GM21825 (cell line): Measurements from ENCODE around the gene ARHGEF40.
A peak's percentile ranks its signal among the peaks of the same experiment; 100 is the strongest.

Experiments
- ATAC-seq: cut with Tn5 transposase; IDR thresholded peaks from one replicate; pipeline ENCODE4 v1.9.1; 2021; ENCODE audit warnings: mild to moderate bottlenecking, moderate library complexity; ENCODE audit not compliant: unreplicated experiment

Gene ARHGEF40

DNA sequence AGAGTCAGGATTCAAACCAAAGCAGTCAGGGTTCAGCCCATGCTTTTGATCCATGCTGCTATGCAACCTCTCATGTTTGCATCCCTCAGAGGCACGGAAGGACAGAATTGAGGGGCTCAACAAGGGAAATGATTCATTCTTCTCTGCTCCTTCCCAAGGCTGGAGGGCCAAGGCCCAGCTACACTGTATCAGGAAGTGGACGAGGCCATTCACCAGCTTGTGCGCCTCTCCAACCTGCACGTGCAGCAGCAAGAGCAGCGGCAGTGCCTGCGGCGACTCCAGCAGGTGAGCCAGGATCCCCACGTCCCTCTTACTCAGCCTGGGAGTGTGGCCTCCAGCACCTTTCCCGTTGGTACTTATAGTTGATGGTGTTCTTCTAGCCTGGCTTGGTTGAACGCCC, 8.6 kb downstream of the ARHGEF40 start:
- ATAC-seq, result no peak

DNA sequence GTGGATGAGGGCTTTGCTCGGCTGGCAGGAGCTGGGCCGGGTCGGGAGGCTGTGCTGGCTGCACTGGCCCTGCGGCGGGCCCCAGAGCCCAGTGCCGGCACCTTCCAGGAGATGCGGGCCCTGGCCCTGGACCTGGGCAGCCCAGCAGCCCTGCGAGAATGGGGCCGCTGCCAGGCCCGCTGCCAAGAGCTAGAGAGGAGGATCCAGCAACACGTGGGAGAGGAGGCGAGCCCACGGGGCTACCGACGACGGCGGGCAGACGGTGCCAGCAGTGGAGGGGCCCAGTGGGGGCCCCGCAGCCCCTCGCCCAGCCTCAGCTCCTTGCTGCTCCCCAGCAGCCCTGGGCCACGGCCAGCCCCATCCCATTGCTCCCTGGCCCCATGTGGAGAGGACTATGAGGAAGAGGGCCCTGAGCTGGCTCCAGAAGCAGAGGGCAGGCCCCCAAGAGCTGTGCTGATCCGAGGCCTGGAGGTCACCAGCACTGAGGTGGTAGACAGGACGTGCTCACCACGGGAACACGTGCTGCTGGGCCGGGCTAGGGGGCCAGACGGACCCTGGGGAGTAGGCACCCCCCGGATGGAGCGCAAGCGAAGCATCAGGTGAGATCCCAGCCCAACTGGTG, 11.5 kb downstream of the ARHGEF40 start:
- no peak for ATAC-seq

DNA sequence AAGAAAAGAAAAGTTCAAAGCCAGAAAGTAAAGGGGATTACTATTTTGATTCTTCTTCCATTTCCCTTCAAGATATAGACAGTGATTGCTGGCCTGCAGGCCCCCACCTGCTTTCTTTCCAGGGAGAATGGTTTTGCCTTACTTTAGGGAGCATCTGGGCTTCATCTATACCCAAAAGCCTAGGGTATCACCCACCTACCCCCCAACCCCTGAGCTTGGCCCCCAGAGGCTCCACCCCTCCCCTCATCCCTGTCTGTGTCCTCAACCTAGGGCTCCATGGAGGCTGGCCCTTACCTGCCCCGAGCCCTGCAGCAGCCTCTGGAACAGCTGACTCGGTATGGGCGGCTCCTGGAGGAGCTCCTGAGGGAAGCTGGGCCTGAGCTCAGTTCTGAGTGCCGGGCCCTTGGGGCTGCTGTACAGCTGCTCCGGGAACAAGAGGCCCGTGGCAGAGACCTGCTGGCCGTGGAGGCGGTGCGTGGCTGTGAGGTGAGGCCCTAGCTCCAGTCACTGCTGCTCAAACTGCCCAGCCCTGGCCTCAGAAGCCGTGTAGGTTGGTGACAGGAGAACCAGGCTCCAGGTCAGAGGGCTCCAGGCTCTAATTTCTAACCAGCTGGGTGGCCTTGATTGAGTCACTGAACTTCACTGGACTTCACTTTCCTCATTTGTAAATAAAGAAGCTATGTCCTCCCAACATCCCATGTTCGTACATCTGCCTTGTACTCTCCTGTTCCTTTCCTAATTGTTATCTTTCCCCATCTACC, 13.6 kb downstream of the ARHGEF40 start:
- no peak for ATAC-seq

DNA sequence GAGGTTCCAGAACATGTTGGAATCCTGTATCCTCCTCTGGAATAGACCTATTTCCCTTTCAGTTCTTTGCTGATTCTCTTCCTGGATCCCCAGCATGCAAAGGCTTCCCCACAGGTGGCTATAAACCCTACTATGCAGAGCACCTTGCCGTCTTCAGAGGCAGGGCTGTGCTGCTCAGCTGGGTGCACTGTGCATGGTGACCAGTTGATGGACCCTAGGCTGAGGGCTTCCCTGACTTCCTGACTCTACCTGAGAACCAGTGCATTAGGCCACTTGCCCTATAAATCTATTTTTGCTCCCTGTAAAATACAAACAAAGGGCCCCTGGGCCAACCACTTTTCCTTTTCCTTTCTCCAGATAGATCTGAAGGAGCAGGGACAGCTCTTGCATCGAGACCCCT, 14.3 kb downstream of the ARHGEF40 start:
- no peak for ATAC-seq

DNA sequence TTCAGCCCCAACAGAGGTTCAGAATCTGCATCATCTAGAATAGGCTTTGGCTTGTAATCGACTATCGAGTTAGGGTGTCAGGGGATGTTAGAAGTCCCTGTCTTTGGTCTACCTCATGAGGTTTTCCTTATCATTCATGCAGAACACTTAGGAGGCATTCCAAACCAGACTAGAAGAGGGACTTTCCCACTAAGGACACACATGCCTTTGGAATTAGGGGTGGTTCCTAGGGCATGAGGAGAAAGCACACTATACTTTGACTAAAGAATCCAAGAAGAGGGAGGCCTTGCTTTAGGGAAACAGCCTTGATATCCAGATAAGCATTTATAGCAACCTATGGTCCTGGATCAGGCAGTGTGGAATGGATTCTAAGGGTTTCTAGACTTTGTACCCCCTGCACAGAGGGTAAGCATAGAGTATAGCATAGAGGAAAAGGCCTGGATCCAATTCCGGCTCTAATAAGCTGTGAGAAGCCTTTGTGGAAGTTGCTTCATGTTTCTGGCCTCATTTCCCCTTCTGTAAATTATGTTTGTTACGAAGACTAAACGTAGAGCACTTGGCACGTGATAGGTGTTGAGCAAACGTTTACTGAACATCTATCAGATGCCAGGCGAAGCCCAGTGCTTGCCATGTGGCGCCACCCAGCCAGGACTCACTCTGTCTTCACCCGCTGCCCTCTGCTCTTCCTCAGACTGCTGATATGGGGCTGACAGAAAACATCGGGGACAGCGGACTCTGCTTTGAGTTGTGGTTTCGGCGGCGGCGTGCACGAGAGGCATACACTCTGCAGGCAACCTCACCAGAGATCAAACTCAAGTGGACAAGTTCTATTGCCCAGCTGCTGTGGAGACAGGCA, 15.1 kb downstream of the ARHGEF40 start:
- ATAC-seq, result no peak

DNA sequence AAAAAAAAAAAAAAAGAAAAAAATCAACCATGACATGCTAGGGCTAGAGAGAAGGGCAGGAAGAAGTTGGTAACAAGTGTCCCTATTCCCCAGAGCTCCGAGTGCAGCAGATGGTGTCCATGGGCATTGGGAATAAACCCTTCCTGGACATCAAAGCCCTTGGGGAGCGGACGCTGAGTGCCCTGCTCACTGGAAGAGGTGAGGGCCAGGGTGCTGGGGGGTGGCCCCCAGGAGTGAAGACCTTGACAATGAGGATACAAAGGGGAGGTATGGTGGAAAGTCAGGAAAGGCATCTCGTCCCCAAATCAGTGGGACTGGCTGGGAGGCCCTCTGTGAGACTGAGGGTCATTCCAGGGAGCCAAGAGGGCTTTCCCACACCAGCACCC, 16.8 kb downstream of the ARHGEF40 start:
- ATAC-seq, result no peak

DNA sequence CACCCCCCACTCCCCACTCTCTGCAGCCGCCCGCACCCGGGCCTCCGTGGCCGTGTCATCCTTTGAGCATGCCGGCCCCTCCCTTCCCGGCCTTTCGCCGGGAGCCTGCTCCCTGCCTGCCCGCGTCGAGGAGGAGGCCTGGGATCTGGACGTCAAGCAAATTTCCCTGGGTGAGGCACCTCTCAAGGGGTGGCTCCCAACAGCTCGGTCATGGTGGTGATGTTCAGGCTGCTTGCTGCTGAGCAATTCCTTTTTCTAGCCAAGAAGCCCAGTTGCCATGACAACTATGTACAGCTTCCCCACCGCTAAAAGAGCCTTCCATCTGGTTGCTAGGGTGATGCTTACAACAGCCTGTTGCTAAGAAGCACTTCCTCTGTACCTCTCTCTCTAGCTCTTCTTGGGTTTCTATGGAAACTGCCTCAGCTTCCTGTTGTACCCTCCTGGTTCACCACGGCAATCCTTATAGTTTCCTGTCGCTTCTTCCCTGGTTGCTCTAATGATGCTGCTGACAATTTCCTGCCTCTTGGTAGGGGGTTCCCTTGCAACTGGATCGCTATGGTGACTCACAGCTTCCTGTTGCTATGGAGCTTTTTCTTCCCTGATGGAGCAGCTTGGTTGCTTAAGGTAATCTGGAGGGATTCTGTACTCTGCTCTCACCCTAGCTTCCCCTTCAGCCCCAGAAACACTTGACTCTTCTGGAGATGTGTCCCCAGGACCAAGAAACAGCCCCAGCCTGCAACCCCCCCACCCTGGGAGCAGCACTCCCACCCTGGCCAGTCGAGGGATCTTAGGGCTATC, 17.4 kb downstream of the ARHGEF40 start:
- no peak for ATAC-seq

DNA sequence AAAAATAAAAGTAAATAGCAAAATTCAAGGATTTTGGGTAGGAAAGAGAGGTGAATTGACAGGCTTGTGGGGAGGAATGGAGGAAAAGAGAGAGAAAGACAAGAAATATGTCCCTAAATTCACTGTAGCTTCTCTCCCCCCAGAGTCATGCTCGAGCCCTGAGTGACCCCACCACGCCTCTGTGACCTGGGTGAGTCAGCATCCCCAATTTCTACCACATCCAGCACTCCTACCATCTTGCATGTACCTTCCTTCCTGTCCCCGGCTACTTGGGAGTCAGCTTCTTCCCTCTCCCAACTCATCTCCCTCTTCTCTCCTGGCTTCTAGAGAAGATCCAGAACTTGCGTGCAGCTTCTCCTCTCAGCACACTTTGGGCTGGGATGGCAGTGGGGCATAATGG, 18.6 kb downstream of the ARHGEF40 start:
- no peak for ATAC-seq

DNA sequence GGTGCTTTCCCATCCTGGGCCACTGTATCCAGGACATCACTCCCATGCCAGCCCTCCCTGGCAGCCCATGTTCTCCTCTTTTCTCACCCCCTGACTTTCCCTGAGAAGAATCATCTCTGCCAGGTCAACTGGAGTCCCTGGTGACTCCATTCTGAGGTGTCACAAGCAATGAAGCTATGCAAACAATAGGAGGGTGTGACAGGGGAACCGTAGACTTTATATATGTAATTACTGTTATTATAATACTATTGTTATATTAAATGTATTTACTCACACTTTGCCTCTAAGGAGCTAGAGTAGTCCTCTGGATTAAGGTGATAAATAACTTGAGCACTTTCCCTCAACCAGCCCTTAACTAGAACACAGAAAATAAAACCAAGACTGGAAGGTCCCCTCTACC, 19.2 kb downstream of the ARHGEF40 start:
- no peak for ATAC-seq

DNA sequence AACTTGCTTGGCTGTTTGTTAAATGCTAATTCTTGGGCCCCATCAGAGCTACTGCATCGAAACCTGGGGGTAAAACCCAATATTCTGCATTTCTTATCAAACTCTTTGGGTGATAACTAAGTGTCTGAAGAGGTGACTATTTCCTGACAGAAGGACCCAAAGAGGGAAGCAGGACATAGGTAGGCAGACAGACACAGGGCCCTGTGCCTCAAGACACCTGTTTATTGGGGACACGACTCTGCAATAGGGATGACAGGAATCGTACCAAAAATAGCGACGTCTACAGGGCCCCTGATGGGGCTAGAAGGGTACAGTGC, 19.7 kb downstream of the ARHGEF40 start:
- no peak for ATAC-seq

DNA sequence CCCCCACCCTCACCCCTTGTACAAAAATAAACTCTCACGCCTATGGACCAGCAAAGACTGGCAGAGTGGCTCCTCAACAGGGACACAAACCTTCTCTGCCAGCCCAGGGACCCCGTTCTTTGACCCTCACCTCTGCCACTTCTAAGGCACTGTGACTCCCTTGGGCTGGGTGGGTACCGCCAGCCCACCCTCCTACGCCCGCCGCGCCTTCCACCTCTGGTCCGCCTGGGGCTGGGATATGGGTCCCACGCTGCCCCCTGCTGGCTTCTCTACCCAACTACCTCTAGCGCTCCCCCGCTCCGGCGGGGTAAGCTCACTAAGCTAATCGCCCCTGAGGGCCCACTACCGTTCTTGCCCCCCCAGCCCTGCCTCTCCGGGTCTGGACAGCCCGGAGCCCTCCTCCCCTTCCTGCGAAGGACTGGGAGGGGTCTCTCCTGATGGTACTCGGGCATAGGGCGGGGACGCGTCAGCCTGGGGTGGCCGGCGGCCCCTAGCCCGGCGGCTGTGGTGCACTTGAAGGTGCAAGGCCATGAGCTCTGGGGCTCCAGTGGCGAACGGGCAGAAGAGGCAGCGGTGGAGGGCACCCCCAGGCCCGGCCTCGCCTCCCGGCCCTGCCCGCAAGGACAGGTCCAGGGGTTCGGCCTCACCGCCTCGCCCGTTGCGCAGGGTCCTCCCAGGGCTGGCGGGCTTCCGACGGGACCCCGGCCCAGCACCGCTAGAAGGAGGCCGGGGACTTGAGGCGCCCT, 20.3 kb downstream of the ARHGEF40 start:
- no peak for ATAC-seq

DNA sequence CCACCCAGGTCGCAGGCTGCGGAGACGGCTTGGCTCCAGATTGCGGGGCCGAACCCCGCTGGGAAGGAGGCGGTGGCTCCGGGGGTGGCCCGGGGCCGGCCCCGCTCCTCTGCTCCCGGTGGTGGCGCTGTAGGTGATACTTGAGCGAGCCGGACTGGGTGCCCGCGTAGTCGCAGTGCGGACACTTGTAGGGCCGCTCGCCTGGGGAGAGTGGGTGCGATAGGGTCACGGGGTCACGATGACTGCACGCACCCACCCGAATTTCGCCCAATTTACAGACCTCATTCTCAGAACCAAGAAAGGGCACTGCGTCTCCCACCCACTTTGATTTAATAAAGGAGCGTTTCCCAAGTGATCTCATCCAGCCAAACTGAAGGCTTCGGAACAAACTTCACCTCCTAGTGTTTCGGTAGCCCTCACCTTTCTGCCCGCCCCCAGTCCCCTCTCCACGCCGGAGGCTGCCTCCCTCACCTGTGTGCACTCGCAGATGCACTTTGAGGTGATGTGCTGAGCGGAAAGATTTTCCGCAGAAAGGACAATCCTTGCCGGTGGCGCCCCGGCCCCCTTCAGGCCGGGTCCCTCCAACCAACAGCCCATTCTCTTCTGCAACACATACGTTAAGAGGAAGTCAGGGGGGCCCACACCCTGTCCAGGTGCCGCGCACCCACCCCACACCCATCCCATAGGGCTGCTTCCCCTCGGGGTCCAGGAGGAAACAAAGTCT, 21.0 kb downstream of the ARHGEF40 start:
- no peak for ATAC-seq

DNA sequence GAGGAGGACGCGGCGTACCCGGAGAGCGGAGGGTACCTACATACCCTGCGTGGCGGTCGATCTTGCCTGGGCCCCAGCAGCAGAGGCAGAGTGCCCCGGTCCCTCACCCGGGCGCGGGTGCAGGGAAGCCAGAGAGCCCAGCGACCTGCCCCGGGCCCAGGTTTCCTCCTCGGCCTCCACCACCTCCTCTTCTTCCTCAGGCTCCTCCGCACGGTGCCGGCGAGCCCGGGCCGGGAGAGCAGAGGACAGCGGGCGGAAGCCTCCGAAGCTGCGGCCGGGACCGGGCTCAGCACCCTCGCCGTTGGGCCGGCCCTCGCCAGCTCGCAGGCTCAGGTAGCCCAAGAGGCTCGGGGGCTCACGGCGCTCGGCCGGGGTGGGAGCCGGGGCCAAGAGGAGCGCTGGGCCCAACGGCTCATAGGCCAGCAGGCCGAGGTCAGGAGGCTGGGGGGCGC, 21.7 kb downstream of the ARHGEF40 start:
- ATAC-seq, result no peak

DNA sequence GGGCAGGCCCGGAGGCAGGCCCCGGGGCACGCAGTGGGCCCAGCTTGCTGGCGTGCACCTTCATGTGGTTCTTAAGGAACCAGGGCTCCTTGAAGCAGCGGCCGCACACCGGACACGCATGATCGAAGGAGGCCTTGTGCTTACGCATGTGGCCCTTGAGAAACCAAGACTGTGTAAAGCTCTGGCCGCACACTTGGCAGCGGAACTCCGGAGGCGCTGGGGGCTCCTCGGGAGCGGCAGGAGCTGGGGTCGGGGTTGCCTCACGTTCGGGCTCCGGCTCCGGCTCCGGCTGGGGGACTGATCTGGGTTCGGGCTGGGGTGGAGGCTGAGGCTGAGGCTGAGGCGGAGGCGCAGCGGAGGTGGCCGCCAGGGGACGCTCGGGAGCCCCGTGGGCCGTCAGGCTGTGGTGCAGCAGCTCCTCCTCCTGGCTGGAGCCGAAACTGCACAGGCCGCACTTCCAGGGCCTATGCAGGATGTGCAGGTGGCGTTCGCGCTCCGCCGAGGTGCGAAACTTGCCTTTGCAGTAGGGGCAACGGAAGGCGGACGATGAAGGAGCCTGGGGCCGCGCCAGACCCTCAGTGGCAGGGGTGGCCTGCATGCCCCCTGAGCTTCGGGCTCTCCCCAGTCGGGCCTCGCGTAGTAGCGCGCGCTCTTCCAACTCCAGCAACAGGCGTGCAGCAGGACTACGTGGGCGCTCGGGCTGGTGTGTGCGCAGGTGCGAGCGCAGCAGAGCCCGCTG, 22.3 kb downstream of the ARHGEF40 start:
- peak; percentile 82 for ATAC-seq

DNA sequence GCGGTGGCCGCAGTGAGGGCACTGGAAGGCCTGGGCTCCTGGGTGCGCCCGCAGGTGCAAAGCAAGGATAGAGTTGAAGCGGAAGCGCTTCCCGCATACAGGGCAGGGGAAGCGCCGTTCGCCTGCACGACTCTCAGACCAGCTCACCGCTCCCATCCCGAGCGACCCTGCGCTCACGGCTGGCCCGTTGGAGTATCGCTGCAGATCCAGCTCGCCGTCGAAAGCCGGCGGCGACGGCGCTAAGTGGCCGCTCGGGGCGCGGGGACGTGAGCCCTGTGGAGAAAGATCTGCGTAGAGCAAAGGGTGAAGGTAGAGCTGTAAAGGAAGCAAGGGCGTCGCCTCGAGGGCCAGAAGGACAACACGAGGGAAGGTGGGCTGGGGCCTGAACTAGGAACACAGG, 22.9 kb downstream of the ARHGEF40 start:
- ATAC-seq, result no peak

DNA sequence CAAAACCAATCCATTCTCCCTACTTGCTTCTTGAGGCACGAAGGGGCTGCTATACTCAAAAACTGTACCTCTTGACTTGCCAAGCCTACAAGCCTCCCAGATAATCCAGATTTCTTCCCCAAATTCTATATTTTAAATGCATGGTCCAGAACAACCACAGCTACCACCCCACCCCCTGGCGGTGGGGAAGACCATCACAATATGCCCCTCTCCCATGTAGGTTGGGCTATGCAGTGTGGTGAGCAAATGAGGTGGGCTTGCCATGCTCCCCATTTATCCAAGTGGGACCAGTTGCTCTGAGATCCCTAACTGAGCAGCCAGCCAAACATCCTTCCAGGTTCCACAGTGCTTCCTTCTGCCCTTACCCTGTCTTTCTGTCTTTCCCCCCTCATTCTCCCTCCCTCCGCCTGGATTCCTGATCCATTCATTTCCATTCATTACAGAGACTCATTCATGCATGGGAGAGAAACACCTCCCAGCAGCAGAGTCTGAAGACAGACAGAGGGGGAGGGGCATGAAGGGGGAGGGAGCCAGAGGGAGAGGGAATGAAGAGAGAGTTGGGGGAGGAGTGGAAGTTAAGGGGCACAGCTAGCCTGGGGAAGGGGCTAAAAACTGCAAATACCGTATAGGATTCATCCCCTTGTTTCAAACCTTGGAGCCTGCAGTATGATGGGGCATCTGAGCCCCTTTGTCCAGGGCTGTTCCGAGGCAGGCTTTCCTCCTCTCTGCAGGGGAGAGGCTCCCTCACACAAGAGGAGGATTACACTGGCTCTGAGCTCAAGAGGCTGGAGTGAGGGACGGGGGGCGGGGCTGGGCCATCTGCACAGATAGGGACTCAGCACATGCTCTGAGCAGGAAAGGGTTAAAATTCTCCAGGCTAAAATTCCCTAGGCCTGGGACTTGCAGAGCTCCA, 23.9 kb downstream of the ARHGEF40 start:
- ATAC-seq, result no peak

DNA sequence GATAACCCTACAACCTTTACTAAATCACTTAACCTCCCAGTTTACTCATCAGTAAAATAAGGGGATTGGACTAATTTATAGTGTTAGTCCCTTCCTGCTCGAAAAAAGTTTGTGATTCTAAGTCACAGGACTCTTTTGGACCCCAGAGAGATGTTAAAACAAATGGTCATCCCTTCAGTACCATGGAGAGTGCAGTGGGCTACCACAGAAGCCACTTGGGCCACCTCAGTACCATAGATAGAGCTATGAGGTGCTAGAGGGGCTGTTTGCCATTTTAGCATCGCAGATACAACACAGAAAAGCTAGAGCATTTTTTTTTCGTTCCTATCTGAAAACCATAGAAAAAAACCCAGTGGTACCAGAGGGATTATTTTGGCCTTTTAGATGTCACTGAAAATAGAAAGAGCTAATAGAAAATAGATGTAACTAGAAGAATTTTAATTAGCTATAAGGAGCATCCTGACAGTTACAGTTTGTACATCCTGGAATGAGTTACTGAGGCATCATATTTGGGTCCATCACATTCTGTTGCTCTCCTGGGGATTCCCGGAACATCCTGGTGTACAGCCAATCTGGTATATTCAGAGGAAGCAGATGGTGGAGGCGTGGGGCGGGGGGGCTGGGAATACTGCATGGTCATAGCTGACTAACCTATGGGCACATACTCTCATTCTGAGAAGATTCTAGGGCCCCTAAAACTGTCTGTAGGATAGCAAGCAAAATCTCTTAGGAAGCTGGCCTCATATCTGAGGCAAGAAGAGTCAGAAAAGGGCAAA, 25.5 kb downstream of the ARHGEF40 start:
- no peak for ATAC-seq
